HCT116 (cell line): Measurements from ENCODE around the gene CA7. TPM values are rescaled to one million over a fixed set of nuclear protein-coding genes. Genes with fewer than 3 reads are reported as not detected.

Source experiments
- ATAC-seq: fragments of 200-7000 bp; cut with Tn5 transposase; 2 replicates; pipeline ENCODE4 v1.9.1; 2020; ENCODE audit warnings: mild to moderate bottlenecking, moderate library complexity
- BruUV-seq: library from RNA; stranded (reverse); fragments of 400-500 nt; replicated peaks from 2 replicates; lab custom pipeline; 2021; lab: Mats Ljungman, UMichigan
- CTCF ChIA-PET: fragments of 300-600 bp; sonication (Branson Sonifier 250); formaldehyde crosslinking; loops from one replicate; lab custom pipeline; 2021; ENCODE audit warnings: antibody characterized with exemption; lab: Charles Lee
- POLR2A ChIA-PET: fragments of 300-600, 350-600 bp; sonication (Branson Sonifier 250); formaldehyde crosslinking; loops from one replicate; lab custom pipeline; 2021; ENCODE audit warnings: antibody characterized with exemption; lab: Charles Lee
- RAD21 ChIA-PET, 2 experiments: fragments of 300-600 bp; sonication (Branson Sonifier 250); formaldehyde crosslinking; loops; one replicate each; lab custom pipeline; 2023; ENCODE audit warnings: low total read pairs in 2 of 2; ENCODE audit not compliant: uncharacterized antibody in 2 of 2, unreplicated experiment in 2 of 2, low non-redundant PET in 1 of 2; lab: Charles Lee
- DNase-seq: peaks from one replicate; pipeline ENCODE4 v3.0.0-alpha.2; 2010; ENCODE audit warnings: low read depth, low spot score
- H2AFZ ChIP-seq: fragments of 200-600 bp; shearing (Covaris generic), sonication (generic); 2 replicates; pipeline ENCODE4 v1.6.1; 2017; ENCODE audit warnings: low read depth, mixed run types, mixed read lengths, antibody characterized with exemption, low read length; ENCODE audit not compliant: poor library complexity, severe bottlenecking
- H3K27ac ChIP-seq: 2 replicates; pipeline ENCODE4 v1.5.1; 2012; ENCODE audit warnings: low read depth, low read length
- H3K27me3 ChIP-seq: fragments of 200-600 bp; sonication (generic); 2 replicates; pipeline ENCODE4 v1.6.1; 2016; ENCODE audit warnings: mixed run types, low read length, mixed read lengths; ENCODE audit not compliant: insufficient read depth
- H3K36me3 ChIP-seq, 2 experiments: fragments of 200-500 bp in 1 of 2; fragments of 200-600 bp in 1 of 2; sonication (Bioruptor generic) in 1 of 2; sonication (generic) in 1 of 2; 2 replicates each; pipeline versions ENCODE4 v1.5.1 to v1.6.1; 2014 to 2016; ENCODE audit warnings: low read length in 2 of 2, inconsistent platforms in 1 of 2, mixed read lengths in 1 of 2, mixed run types in 1 of 2; ENCODE audit not compliant: insufficient read depth in 2 of 2, control insufficient read depth in 1 of 2
- H3K4me1 ChIP-seq, 2 experiments: fragments of 200-600 bp in 1 of 2; sonication (generic) in 1 of 2; 2 replicates each; pipeline versions ENCODE4 v1.5.1 to v1.6.1; 2012 to 2017; ENCODE audit warnings: low read length in 2 of 2, inconsistent platforms in 1 of 2, mild to moderate bottlenecking in 1 of 2, mixed read lengths in 1 of 2, mixed run types in 1 of 2, moderate library complexity in 1 of 2; ENCODE audit not compliant: insufficient read depth in 2 of 2, control insufficient read depth in 1 of 2
- H3K4me2 ChIP-seq: fragments of 200-600 bp; sonication (generic); 2 replicates; pipeline ENCODE4 v1.6.1; 2017; ENCODE audit warnings: mixed run types, low read length, mixed read lengths
- H3K4me3 ChIP-seq, 2 experiments: fragments of 200-600 bp in 1 of 2; sonication (generic) in 1 of 2; replicated peaks in 1 of 2; 2 replicates each; pipeline ENCODE4 v1.5.1; 2011 to 2016; ENCODE audit warnings: low read length in 2 of 2, control low read depth in 1 of 2, low read depth in 1 of 2, mild to moderate bottlenecking in 1 of 2, mixed read lengths in 1 of 2, mixed run types in 1 of 2
- H3K79me2 ChIP-seq: fragments of 200-600 bp; sonication (generic); 2 replicates; pipeline ENCODE4 v1.6.1; 2017; ENCODE audit warnings: mild to moderate bottlenecking, mixed run types, low read length, moderate library complexity, mixed read lengths; ENCODE audit not compliant: insufficient read depth
- H3K9ac ChIP-seq: fragments of 200-600 bp; sonication (generic); 2 replicates; pipeline ENCODE4 v1.6.1; 2016; ENCODE audit warnings: low read length, mixed read lengths
- H3K9me2 ChIP-seq: fragments of 200-600 bp; sonication (generic), shearing (Covaris generic); 2 replicates; pipeline ENCODE4 v1.6.1; 2017; ENCODE audit warnings: mixed run types, mild to moderate bottlenecking, moderate library complexity; ENCODE audit not compliant: insufficient read depth
- H3K9me3 ChIP-seq, 2 experiments: fragments of 200-500 bp in 1 of 2; fragments of 200-600 bp in 1 of 2; sonication (Bioruptor generic) in 1 of 2; sonication (generic) in 1 of 2; 2 replicates each; pipeline ENCODE4 v1.6.1; 2014 to 2017; ENCODE audit warnings: low read length in 2 of 2, mixed read lengths in 2 of 2, inconsistent platforms in 1 of 2, low read depth in 1 of 2, mild to moderate bottlenecking in 1 of 2, mixed run types in 1 of 2, moderate library complexity in 1 of 2; ENCODE audit not compliant: control insufficient read depth in 1 of 2, insufficient read depth in 1 of 2
- H4K20me1 ChIP-seq: fragments of 200-600 bp; sonication (generic), shearing (Covaris generic); 2 replicates; pipeline ENCODE4 v1.6.1; 2017; ENCODE audit warnings: mixed run types, mild to moderate bottlenecking, moderate library complexity; ENCODE audit not compliant: insufficient read depth
- ATF3 ChIP-seq: IDR thresholded peaks from 2 replicates; pipeline ENCODE4 v1.6.1; 2012
- CEBPB ChIP-seq: IDR thresholded peaks from 2 replicates; pipeline ENCODE4 v1.6.1; 2012; ENCODE audit warnings: low read depth
- CTCF ChIP-seq, 3 experiments: fragments of 200-600 bp in 1 of 3; sonication (generic) in 1 of 3; IDR thresholded peaks in 2 of 3; conservative IDR thresholded peaks in 1 of 3; 2 replicates each; pipeline ENCODE4 v1.5.1; 2012 to 2017; ENCODE audit warnings: low read depth in 2 of 3, low read length in 2 of 3, antibody characterized with exemption in 1 of 3, borderline replicate concordance in 1 of 3, control low read depth in 1 of 3, mild to moderate bottlenecking in 1 of 3, mixed read lengths in 1 of 3, mixed run types in 1 of 3, moderate library complexity in 1 of 3; ENCODE audit not compliant: insufficient read depth in 1 of 3
- ELF1 ChIP-seq: IDR thresholded peaks from 2 replicates; pipeline ENCODE4 v1.6.1; 2012; ENCODE audit warnings: low read depth, borderline replicate concordance
- EZH2 ChIP-seq: fragments of 200-600 bp; sonication (generic); IDR thresholded peaks from 2 replicates; pipeline ENCODE4 v1.6.1; 2017; ENCODE audit warnings: antibody characterized with exemption, mixed run types
- EZH2phosphoT487 ChIP-seq: fragments of 200-600 bp; IDR thresholded peaks from 2 replicates; pipeline ENCODE4 v1.6.1; 2018; ENCODE audit warnings: antibody characterized with exemption, borderline replicate concordance
- FOSL1 ChIP-seq: IDR thresholded peaks from 2 replicates; pipeline ENCODE4 v1.6.1; 2012; ENCODE audit warnings: low read depth
- MAX ChIP-seq: IDR thresholded peaks from 2 replicates; pipeline ENCODE4 v1.6.1; 2012
- POLR2A ChIP-seq: IDR thresholded peaks from 2 replicates; pipeline ENCODE4 v1.7.0; 2011; ENCODE audit warnings: borderline replicate concordance; ENCODE audit not compliant: insufficient read depth, insufficient read length; ENCODE audit errors: extremely low read depth
- POLR2AphosphoS5 ChIP-seq: IDR thresholded peaks from 2 replicates; pipeline ENCODE4 v1.6.1; 2011; ENCODE audit warnings: mild to moderate bottlenecking, low read depth, low read length, moderate library complexity
- RAD21 ChIP-seq: IDR thresholded peaks from 2 replicates; pipeline ENCODE4 v1.6.1; 2012; ENCODE audit warnings: low read depth, mild to moderate bottlenecking
- SIN3A ChIP-seq: IDR thresholded peaks from 2 replicates; pipeline ENCODE4 v1.6.1; 2012; ENCODE audit warnings: low read depth
- SP1 ChIP-seq: IDR thresholded peaks from 2 replicates; pipeline ENCODE4 v1.6.1; 2012; ENCODE audit warnings: low read depth
- SRF ChIP-seq: IDR thresholded peaks from 2 replicates; pipeline ENCODE4 v1.6.1; 2012; ENCODE audit warnings: low read depth
- YY1 ChIP-seq: IDR thresholded peaks from 2 replicates; pipeline ENCODE4 v1.6.1; 2011; ENCODE audit warnings: low read length, low read depth, moderate library complexity, mild to moderate bottlenecking; ENCODE audit not compliant: insufficient replicate concordance; ENCODE audit errors: extremely low read depth
- ZBTB33 ChIP-seq: IDR thresholded peaks from 2 replicates; pipeline ENCODE4 v1.6.1; 2011; ENCODE audit warnings: mild to moderate bottlenecking, low read length, moderate library complexity; ENCODE audit not compliant: insufficient replicate concordance; ENCODE audit errors: extremely low read depth
- ZFX ChIP-seq: fragments of 450-650 bp; IDR thresholded peaks from 2 replicates; pipeline ENCODE4 v1.6.1; 2017
- ZNF274 ChIP-seq: fragments of 200-500 bp; sonication (Bioruptor generic); IDR thresholded peaks from 2 replicates; pipeline ENCODE4 v1.6.1; 2014; ENCODE audit warnings: mild to moderate bottlenecking, low read depth, low read length, inconsistent platforms
- intact Hi-C: fragments of 100-400 bp; cut with micrococcal nuclease; formaldehyde crosslinking; loops from 2 replicates; pipeline ENCODE4 v1.10.0; 2022
- total RNA-seq: library from RNA; stranded (reverse); gene quantifications from one replicate; pipeline ENCODE4 v1.2.1, GENCODE V29; 2021; ENCODE audit not compliant: unreplicated experiment

The CA7 gene
- total RNA-seq, 1 experiment from 2014 or later = not detected

GRCh38 chr16:66856801-66857200 is 12.6 kb downstream of the CA7 start:
- ATAC-seq (no peak), DNase-seq (no peak)
- no peak overlapping the region for H3K27ac ChIP-seq
- no TSS peak for BruUV-seq
- no peaks in the 10 kb centered on the region for H3K9me3 ChIP-seq
- H3K9me2 ChIP-seq = no peaks in the 10 kb centered on the region
- peaks cover 12 to 14% of the 10 kb centered on the region in 2 experiments for H3K4me1 ChIP-seq
- POLR2A ChIA-PET = interaction anchor here (1.0 kb wide), 1 partner anchor 16 kb away, joined by 4 read pairs; no protein-coding TSS in a partner anchor
- no peaks in the 10 kb centered on the region for H3K27me3 ChIP-seq
- intact Hi-C loops = no loop called here
- CTCF ChIA-PET = interaction anchor here (1.0 kb wide), 3 partner anchors 11 to 26 kb away, joined by 3 read pairs; partner anchors contain the start of gene NAE1
- no peak overlapping the region for H2AFZ ChIP-seq
- no peaks in the 10 kb centered on the region for H4K20me1 ChIP-seq
- H3K36me3 ChIP-seq = no peaks in the 10 kb centered on the region
- TF ChIP-seq SIN3A (no peak), ELF1 (no peak), ZNF274 (no peak), YY1 (no peak), EZH2 (no peak), ZFX (no peak), POLR2A (no peak), ATF3 (no peak), CEBPB (no peak), EZH2phosphoT487 (no peak), MAX (no peak), RAD21 (no peak), CTCF (IDR thresholded peaks at IDR 0.05 in 2 of 3, conservative IDR thresholded peaks at IDR 0.05 in 1 of 3; ENCODE audit: borderline replicate concordance in 1 of 3, insufficient read depth in 1 of 3, low read depth in 2 of 3, low read length in 2 of 3) (no peak), SP1 (no peak), ZBTB33 (no peak), POLR2AphosphoS5 (no peak), SRF (no peak), FOSL1 (no peak)
- RAD21 ChIA-PET = no interaction called here
- no peak overlapping the region for H3K4me3 ChIP-seq
- H3K4me2 ChIP-seq = no peak overlapping the region
- no peak overlapping the region for H3K9ac ChIP-seq
- no peaks in the 10 kb centered on the region for H3K79me2 ChIP-seq
